NCI-H1930 (cell line): ENCODE measurements around the gene CEMIP.
"Not testable (repeated sequence)": the region's sequence is repeated elsewhere in the genome, so short reads cannot be mapped to it uniquely, and the experiment has no call there.

Experiments used
- DNase-seq, 2 experiments: peaks; one replicate each; lab custom pipeline; 2025; lab: John Stamatoyannopoulos, UW

CEMIP gene

GRCh38 chr15:80761754-80762153, 17.4 kb upstream of the CEMIP start:
- no peak for DNase-seq

GRCh38 chr15:80763235-80763634, 15.9 kb upstream of the CEMIP start:
- DNase-seq: not testable (repeated sequence)

- no peak for DNase-seq
These were observed 14.6 kb upstream of the CEMIP start for GRCh38 chr15:80764535-80764934.

- DNase-seq: no peak
These were observed 12.9 kb upstream of the CEMIP start for GRCh38 chr15:80766275-80766674.

- no peak for DNase-seq
These were observed 11.0 kb upstream of the CEMIP start for GRCh38 chr15:80768158-80768557.

- DNase-seq: no peak
These were observed 9.9 kb upstream of the CEMIP start for GRCh38 chr15:80769153-80769828.

GRCh38 chr15:80769829-80770705, 9.1 kb upstream of the CEMIP start:
- no peak for DNase-seq

GRCh38 chr15:80773122-80773551, 6.0 kb upstream of the CEMIP start:
- DNase-seq: peak in 1 of 2 experiments; percentile 21

GRCh38 chr15:80773792-80774352, 5.3 kb upstream of the CEMIP start:
- no peak for DNase-seq

GRCh38 chr15:80774486-80774885, 4.7 kb upstream of the CEMIP start:
- DNase-seq: no peak

GRCh38 chr15:80775338-80775737, 3.8 kb upstream of the CEMIP start:
- DNase-seq: no peak

GRCh38 chr15:80776420-80777045, 2.6 kb upstream of the CEMIP start:
- peak in 1 of 2 experiments; percentile 55 for DNase-seq

GRCh38 chr15:80777137-80777536, 2.0 kb upstream of the CEMIP start:
- no peak for DNase-seq

GRCh38 chr15:80777826-80778620, 1.1 kb upstream of the CEMIP start:
- no peak for DNase-seq

- no peak for DNase-seq
These were observed 578 bp upstream of the CEMIP start for GRCh38 chr15:80778621-80778963.

- DNase-seq: no peak
These were observed 667 bp downstream of the CEMIP start for GRCh38 chr15:80779658-80780415.

GRCh38 chr15:80780416-80781221, 1.4 kb downstream of the CEMIP start:
- DNase-seq: no peak

GRCh38 chr15:80783260-80783659, 4.1 kb downstream of the CEMIP start:
- no peak for DNase-seq

- no peak for DNase-seq
These were observed 6.2 kb downstream of the CEMIP start for GRCh38 chr15:80785335-80785734.

- DNase-seq: no peak
These were observed 6.7 kb downstream of the CEMIP start for GRCh38 chr15:80785811-80786354.
